SK-N-SH treated with all-trans-retinoic acid at 6 μM for 48 hours (cell line): Measurements from ENCODE around the gene CDCA4.

Experiments
- ATAC-seq: fragments of 200-7000 bp; cut with Tn5 transposase; 3 replicates; pipeline ENCODE4 v1.9.1; 2020; ENCODE audit warnings: mild to moderate bottlenecking, moderate library complexity
- BACH2 ChIP-seq: fragments of 250-450 bp; sonication (Bioruptor Pico); IDR thresholded peaks from 2 replicates; pipeline ENCODE4 v1.9.0; 2021; ENCODE audit warnings: mild to moderate bottlenecking, borderline replicate concordance
- CSDC2 ChIP-seq: fragments of 250-450 bp; sonication (Bioruptor Pico); IDR thresholded peaks from 2 replicates; pipeline ENCODE4 v1.5.0; 2020; ENCODE audit warnings: mild to moderate bottlenecking, moderate library complexity
- ESRRG ChIP-seq: fragments of 250-450 bp; sonication (Bioruptor Pico); IDR thresholded peaks from 2 replicates; pipeline ENCODE4 v1.6.1; 2021; ENCODE audit warnings: mild to moderate bottlenecking
- GLIS3 ChIP-seq: fragments of 250-450 bp; sonication (Bioruptor Pico); IDR thresholded peaks from 2 replicates; pipeline ENCODE4 v1.5.0; 2020; ENCODE audit warnings: mild to moderate bottlenecking, moderate library complexity
- ISL1 ChIP-seq: fragments of 250-450 bp; sonication (Bioruptor Pico); IDR thresholded peaks from 2 replicates; pipeline ENCODE4 v2.1.2; 2022; ENCODE audit warnings: mild to moderate bottlenecking, moderate library complexity
- OSR1 ChIP-seq: fragments of 250-450 bp; sonication (Bioruptor Pico); IDR thresholded peaks from 2 replicates; pipeline ENCODE4 v1.8.0; 2022; ENCODE audit warnings: moderate library complexity, mild to moderate bottlenecking, inconsistent platforms
- PATZ1 ChIP-seq: fragments of 250-450 bp; sonication (Bioruptor Pico); IDR thresholded peaks from 2 replicates; pipeline ENCODE4 v1.8.0; 2020; ENCODE audit warnings: mild to moderate bottlenecking, moderate library complexity, borderline replicate concordance
- POU6F1 ChIP-seq: fragments of 250-450 bp; sonication (Bioruptor Pico); IDR thresholded peaks from 2 replicates; pipeline ENCODE4 v1.8.0; 2021; ENCODE audit warnings: low read depth, mild to moderate bottlenecking, moderate library complexity, borderline replicate concordance
- PPARA ChIP-seq: fragments of 250-450 bp; sonication (Bioruptor Pico); IDR thresholded peaks from 2 replicates; pipeline ENCODE4 v1.5.0; 2020; ENCODE audit warnings: mild to moderate bottlenecking, borderline replicate concordance
- RARB ChIP-seq: fragments of 250-450 bp; sonication (Bioruptor Pico); IDR thresholded peaks from 2 replicates; pipeline ENCODE4 v1.8.0; 2021; ENCODE audit warnings: mild to moderate bottlenecking, moderate library complexity
- SNAI2 ChIP-seq: fragments of 250-450 bp; sonication (Bioruptor Pico); IDR thresholded peaks from 2 replicates; pipeline ENCODE4 v1.5.0; 2020; ENCODE audit warnings: mild to moderate bottlenecking, moderate library complexity
- TSHZ2 ChIP-seq: fragments of 250-450 bp; sonication (Bioruptor Pico); IDR thresholded peaks from 2 replicates; pipeline ENCODE4 v1.5.0; 2020; ENCODE audit warnings: mild to moderate bottlenecking, moderate library complexity
- ZC3H10 ChIP-seq: fragments of 250-450 bp; sonication (Bioruptor Pico); IDR thresholded peaks from 2 replicates; pipeline ENCODE4 v1.5.1; 2021; ENCODE audit warnings: mild to moderate bottlenecking, moderate library complexity
- ZFP3 ChIP-seq: fragments of 250-450 bp; sonication (Bioruptor Pico); IDR thresholded peaks from 2 replicates; pipeline ENCODE4 v1.5.0; 2020; ENCODE audit warnings: mild to moderate bottlenecking, moderate library complexity
- ZFP30 ChIP-seq: fragments of 450-650 bp; formaldehyde crosslinking; IDR thresholded peaks from 2 replicates; pipeline ENCODE4 v1.5.0; 2022; ENCODE audit warnings: mild to moderate bottlenecking, moderate library complexity
- ZNF565 ChIP-seq: fragments of 450-650 bp; formaldehyde crosslinking; conservative IDR thresholded peaks from 2 replicates; pipeline ENCODE4 v1.5.0; 2020; ENCODE audit warnings: low read depth, mild to moderate bottlenecking, moderate library complexity
- ZNF70 ChIP-seq: fragments of 450-650 bp; formaldehyde crosslinking; IDR thresholded peaks from 2 replicates; pipeline ENCODE4 v1.5.0; 2020; ENCODE audit warnings: mild to moderate bottlenecking, moderate library complexity
- ZNF8 ChIP-seq: fragments of 450-650 bp; formaldehyde crosslinking; IDR thresholded peaks from 2 replicates; pipeline ENCODE4 v1.5.0; 2020; ENCODE audit warnings: mild to moderate bottlenecking, moderate library complexity
- TF ChIP-seq, protein P1 (sequence below): fragments of 250-450 bp; sonication (Bioruptor Pico); IDR thresholded peaks from 2 replicates; pipeline ENCODE4 v1.5.1; 2020; ENCODE audit warnings: low read depth, mild to moderate bottlenecking, moderate library complexity

CDCA4 gene

GRCh38 chr14:104977681-104978653 lies 42.9 kb downstream of the CDCA4 start, which contains the start of gene AHNAK2:
AHNAK2 (minus strand) TSS chr14:104978374; CDS start chr14:104978237, 137 bp downstream.
- ATAC-seq: peak; percentile 70

DNA sequence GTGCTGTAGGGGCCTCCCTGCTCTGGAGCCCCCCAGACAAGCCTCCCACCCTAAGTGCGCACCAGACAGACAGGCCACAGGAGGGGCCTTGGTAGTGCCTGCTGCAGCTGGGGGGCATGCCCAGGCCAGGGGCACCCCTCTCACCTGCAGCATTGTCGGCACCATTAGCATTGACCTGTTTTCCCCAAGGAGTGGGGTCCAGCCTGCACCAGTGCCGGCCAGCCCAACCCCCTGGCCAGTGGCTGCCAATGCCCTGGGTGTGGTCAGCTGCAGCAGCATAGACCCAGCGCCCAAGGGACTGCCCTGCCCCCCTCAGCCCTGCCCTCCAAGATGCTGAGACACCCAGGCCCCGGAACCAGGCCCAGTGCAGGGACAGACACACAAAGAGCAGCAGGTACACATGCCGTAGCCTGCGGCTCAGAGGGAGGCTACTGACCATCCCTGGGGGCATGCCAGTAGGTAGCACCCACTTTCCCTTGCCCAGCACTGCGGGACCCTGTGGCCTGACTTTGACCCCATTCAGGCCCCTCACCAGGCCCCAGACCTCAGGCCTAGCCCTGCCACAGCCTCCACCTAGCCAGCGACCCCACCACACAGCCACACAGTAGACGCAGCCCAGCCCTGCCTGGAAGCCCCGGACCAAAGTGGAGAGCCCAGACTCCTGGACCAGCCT lies 43.7 kb downstream of the CDCA4 start:
- ATAC-seq: no peak
- no peak for TF ChIP-seq ESRRG (CRISPR knock-in tag)
- TF ChIP-seq PPARA (CRISPR knock-in tag): no peak
- TF ChIP-seq BACH2 (CRISPR knock-in tag): no peak
- TF ChIP-seq ZC3H10 (CRISPR knock-in tag): no peak
- TF ChIP-seq ZNF8 (CRISPR knock-in tag): no peak
- no peak for TF ChIP-seq ZFP30 (CRISPR knock-in tag)
- no peak for TF ChIP-seq ZNF565 (CRISPR knock-in tag)

More at GRCh38 chr14:104977681-104978653, 42.9 kb downstream of the CDCA4 start, which contains the start of gene AHNAK2:
- TF ChIP-seq ISL1 (CRISPR knock-in tag) (no peak), ZNF8 (CRISPR knock-in tag) (no peak), TSHZ2 (CRISPR knock-in tag) (no peak), OSR1 (CRISPR knock-in tag) (no peak), ZFP3 (no peak), CSDC2 (CRISPR knock-in tag) (no peak), SNAI2 (no peak), GLIS3 (CRISPR knock-in tag) (no peak), ZNF565 (CRISPR knock-in tag) (no peak), PATZ1 (no peak), RARB (CRISPR knock-in tag) (no peak)
- TF ChIP-seq, protein P1, sequence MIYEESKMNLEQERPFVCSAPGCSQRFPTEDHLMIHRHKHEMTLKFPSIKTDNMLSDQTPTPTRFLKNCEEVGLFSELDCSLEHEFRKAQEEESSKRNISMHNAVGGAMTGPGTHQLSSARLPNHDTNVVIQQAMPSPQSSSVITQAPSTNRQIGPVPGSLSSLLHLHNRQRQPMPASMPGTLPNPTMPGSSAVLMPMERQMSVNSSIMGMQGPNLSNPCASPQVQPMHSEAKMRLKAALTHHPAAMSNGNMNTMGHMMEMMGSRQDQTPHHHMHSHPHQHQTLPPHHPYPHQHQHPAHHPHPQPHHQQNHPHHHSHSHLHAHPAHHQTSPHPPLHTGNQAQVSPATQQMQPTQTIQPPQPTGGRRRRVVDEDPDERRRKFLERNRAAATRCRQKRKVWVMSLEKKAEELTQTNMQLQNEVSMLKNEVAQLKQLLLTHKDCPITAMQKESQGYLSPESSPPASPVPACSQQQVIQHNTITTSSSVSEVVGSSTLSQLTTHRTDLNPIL (CRISPR knock-in tag): no peak

DNA sequence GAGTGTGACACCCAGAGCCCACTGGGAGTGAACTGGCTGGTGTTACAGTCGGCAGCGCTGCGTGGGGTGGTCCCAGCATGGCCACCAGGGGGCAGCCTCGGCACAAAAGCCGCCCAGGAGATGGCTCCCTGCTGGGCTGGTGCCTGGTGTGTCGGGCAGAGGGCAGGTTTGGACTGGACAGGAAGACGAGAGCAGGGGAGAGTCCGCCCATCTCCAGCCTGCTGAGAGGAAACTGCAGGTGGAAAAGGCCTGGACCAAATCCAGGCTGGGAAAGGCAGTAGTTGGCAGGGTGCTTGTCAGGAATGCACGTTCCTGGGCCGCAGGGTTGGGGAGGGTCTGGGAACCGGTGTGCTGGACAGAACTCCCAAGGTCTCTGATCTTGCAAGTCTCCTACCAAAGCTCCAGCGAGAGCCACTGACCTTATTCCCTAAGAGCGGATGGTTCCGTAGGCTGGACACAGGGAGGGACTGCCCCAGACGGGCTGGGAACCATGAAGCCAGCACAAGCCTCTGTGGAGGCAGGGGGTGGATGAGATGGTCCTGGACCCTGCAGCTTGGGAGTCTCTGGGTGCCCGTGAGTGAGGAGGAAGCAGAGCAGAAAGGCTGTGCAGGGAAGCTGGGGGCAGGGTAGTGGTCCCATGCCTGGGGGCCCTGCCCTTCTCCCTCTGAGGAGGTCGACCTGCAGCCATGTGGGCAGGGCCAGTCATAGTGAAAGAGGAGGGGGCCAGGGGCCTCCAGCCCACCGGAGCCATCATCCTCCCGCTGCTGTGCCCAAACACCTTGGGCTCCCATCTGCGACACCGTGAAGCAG lies 44.5 kb downstream of the CDCA4 start:
- peak; percentile 54 for ATAC-seq
- TF ChIP-seq, protein P1 (CRISPR knock-in tag): no peak
- no peak for TF ChIP-seq ZNF8 (CRISPR knock-in tag)
- TF ChIP-seq BACH2 (CRISPR knock-in tag): no peak
- TF ChIP-seq PPARA (CRISPR knock-in tag): no peak
- TF ChIP-seq ZFP3: no peak
- no peak for TF ChIP-seq ZNF70 (CRISPR knock-in tag)
- no peak for TF ChIP-seq CSDC2 (CRISPR knock-in tag)
- TF ChIP-seq POU6F1: no peak
- TF ChIP-seq OSR1 (CRISPR knock-in tag): no peak
- TF ChIP-seq TSHZ2 (CRISPR knock-in tag): no peak
- no peak for TF ChIP-seq PATZ1
